ENCODE results near the gene KCNK3. TPM values are rescaled to one million over a fixed set of nuclear protein-coding genes. Genes with fewer than 3 reads are reported as not detected.

KCNK3 gene
- total and polyA plus RNA-seq, 11 donors, result 0.61 to 12.2 (median 2.1) TPM

GRCh38 chr2:26770986-26771586 lies 78.6 kb downstream of the KCNK3 start:
- no peaks in the 10 kb centered on the region for H3K9me3 ChIP-seq
- peak overlapping the region; percentile 73 to 93 (median 84) for H3K27ac ChIP-seq
- DNase-seq (peak; percentile 77 to 92 (median 86)), ATAC-seq (peak; percentile 19 to 59 (median 43))
- peak in 7 of 12 donors; percentile 16 to 35 (median 31) for TF ChIP-seq CTCF (IDR thresholded peaks at IDR 0.05)
- no peak for TF ChIP-seq POLR2A (IDR thresholded peaks at IDR 0.05)
- no peaks in the 10 kb centered on the region for H3K27me3 ChIP-seq
- intact Hi-C loops (cut with DNase I), result no loop called here
- peaks cover 0 to 38% (median 20%) of the 10 kb centered on the region in 9 donors for H3K36me3 ChIP-seq
- H3K4me3 ChIP-seq, result no peak overlapping the region
- WGBS, 4 donors, result 51 to 61% (median 56%) methylated on average over 6 of the region's 6 CpGs
- H3K4me1 ChIP-seq, result peaks cover 20 to 83% (median 52%) of the 10 kb centered on the region in 12 donors

GRCh38 chr2:26772064-26773001 lies 79.8 kb downstream of the KCNK3 start:
- intact Hi-C loops (cut with DNase I), result loop anchor here in 1 of 10 donors (1.0 kb wide), 1 partner anchor 13 kb away; no protein-coding TSS in a partner anchor
- Histone ChIP-seq H3K9me3 (no peaks in the 10 kb centered on the region), H3K4me1 (peaks cover 20 to 72% (median 50%) of the 10 kb centered on the region in 12 donors), H3K27ac (peak overlapping the region; percentile 73 to 93 (median 86)), H3K4me3 (no peak overlapping the region), H3K36me3 (peaks cover 0 to 44% (median 33%) of the 10 kb centered on the region in 9 donors), H3K27me3 (no peaks in the 10 kb centered on the region)
- peak; percentile 92 to 94 (median 92) for ATAC-seq
- 14 to 26% (median 17%) methylated on average over 13 of the region's 13 CpGs for WGBS, 4 donors
- peak; percentile 92 to 98 (median 95) for DNase-seq
- TF ChIP-seq POLR2A (IDR thresholded peaks at IDR 0.05), result peak in 1 of 2 donors; percentile 50
- no peak for TF ChIP-seq CTCF (IDR thresholded peaks at IDR 0.05)

GRCh38 chr2:26776195-26776800 lies 83.8 kb downstream of the KCNK3 start:
- Histone ChIP-seq H3K27me3 (no peaks in the 10 kb centered on the region), H3K36me3 (peaks cover 0 to 77% (median 71%) of the 10 kb centered on the region in 9 donors), H3K9me3 (no peaks in the 10 kb centered on the region), H3K4me3 (no peak overlapping the region), H3K27ac (no peak overlapping the region), H3K4me1 (peaks cover 9 to 33% (median 20%) of the 10 kb centered on the region in 12 donors)
- ATAC-seq (no peak), DNase-seq (no peak)
- 92 to 96% (median 95%) methylated on average over 3 to 5 of the region's 5 CpGs for WGBS, 4 donors
- no peak for TF ChIP-seq CTCF (IDR thresholded peaks at IDR 0.05)
- no peak for TF ChIP-seq POLR2A (IDR thresholded peaks at IDR 0.05)
- intact Hi-C loops (cut with DNase I), result no loop called here
